GM18870 (cell line): Measurements from ENCODE around the gene MIP.
"Not testable (repeated sequence)": the region's sequence is repeated elsewhere in the genome, so short reads cannot be mapped to it uniquely, and the experiment has no call there.

Experiments
- ATAC-seq: cut with Tn5 transposase; IDR thresholded peaks from one replicate; pipeline ENCODE4 v1.9.1; 2021; ENCODE audit warnings: moderate library complexity; ENCODE audit not compliant: unreplicated experiment

Gene MIP

DNA sequence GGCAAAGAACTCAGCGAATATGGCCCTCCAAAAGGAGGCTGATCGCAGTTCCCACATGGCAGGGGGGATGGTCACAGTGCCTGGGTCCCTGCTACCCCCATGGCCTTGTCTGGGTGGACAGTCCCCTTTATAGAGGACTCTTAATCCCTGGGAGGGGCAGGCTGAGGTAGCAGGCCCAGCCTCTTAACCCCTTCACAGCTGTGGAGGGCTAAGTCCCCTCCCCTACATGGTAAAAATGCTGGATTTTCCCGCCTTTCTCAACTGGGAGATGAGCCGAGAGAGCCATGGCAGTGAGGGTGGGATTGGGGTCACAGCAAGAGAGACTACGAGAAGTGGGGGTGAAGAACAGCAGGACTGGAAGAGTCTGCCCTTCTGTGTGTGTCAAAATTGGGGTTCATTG is at the start of gene MIP:
MIP (minus strand) TSS at position 101 of the 400 bp plus-strand sequence; CDS start at position 57, 44 bp downstream.
- no peak for ATAC-seq

DNA sequence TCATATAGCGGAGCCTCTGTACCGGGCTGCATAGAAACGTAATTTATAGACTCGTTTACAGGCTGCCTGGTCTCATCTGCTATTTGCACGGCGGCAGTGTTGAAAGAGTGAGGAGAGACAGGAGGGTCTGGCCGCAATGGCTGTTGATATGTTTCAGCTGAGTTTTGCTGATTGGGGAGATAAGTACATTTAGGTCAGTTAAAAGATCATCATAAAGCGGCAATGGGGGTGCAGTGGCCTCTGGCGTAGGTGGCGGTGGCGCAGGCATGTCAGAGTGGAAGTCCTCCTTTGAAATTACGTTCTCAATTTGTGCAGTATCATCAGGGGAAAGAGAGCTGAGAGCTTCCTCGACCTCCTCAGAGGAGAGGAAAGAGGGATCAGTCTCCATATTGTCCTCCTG is 45.4 kb upstream of the MIP start:
- ATAC-seq = not testable (repeated sequence)

DNA sequence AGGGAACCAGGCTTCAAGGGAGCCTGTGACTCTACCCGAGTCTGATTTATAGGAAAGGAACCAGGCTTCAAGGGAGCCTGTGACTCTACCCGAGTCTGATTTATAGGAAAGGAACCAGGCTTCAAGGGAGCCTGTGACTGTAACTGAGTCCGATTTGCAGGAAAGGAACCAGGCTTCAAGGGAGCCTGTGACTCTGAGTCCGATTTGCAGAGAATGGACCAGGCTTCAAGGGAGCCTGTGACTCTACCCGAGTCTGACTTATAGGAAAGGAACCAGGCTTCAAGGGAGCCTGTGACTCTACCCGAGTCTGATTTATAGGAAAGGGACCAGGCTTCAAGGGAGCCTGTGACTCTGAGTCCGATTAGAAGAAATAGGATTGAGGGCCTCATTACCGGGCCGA is 45.0 kb upstream of the MIP start:
- not testable (repeated sequence) for ATAC-seq

DNA sequence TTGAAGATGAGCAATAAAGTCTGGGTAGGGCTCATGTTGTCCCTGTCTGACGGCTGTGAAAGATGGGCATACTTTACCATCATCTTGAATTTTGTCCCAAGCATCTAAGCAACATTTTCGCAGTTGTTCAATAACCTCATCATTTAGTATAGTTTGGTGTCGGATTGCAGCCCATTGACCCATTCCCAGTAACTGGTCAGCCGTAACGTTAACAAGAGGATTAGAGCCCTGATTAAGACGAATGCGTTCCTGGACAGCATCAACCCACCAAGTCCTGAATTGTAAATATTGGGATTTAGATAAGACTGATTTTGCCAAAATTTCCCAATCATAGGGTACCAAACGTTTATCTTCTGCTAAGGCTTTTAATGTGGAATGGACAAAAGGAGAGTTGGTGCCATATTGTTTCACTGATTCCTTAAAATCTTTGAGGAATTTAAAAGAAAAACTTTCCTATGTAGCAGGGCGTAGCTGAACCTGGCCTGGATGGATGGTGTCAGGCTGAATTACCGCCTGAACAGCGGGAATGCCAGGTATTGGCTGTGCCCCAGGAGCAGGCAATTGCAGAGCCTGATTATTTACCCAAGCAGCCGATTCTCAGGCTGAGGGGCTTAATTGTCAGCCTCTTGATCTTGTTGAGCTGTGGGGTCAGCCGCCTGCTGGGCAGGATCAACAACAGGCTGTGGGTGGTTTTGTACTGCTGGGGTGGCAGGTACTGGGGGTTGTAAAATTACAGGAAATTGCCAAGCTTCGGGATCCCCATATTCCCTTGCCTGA is 43.9 kb upstream of the MIP start:
- not testable (repeated sequence) for ATAC-seq

DNA sequence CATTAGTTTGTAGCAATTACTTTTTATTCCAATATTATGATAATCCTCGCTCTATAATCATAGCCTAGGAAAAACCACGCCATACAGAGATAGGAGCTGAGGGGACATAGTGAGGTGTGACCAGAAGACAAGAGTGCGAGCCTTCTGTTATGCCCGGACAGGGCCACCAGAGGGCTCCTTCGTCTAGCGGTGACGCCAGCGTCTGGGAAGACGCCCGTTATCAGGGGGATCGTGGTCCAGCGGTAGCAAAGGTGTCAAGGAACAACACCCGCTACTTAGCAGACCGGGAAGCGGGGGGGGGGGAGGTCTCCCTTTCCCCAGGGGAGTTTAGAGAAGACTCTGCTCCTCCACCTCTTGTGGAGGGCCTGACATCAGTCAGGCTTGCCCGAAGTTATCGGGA is 42.2 kb upstream of the MIP start:
- not testable (repeated sequence) for ATAC-seq

DNA sequence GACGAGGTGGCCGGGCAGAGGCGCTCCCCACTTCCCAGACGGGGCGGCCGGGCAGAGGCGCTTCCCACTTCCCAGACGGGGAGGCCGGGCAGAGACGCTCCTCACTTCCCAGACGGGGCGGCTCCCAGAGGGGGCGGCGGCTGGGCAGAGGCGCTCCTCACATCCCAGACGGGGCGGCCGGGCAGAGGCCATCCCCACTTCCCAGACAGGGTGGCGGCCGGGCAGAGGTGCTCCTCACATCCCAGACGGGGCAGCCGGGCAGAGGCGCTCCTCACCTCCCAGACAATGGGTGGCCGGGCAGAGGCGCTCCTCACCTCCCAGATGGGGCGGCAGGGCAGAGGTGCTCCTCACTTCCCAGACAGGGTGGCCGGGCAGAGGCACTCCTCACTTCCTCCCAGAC is 40.0 kb upstream of the MIP start:
- ATAC-seq = not testable (repeated sequence)

DNA sequence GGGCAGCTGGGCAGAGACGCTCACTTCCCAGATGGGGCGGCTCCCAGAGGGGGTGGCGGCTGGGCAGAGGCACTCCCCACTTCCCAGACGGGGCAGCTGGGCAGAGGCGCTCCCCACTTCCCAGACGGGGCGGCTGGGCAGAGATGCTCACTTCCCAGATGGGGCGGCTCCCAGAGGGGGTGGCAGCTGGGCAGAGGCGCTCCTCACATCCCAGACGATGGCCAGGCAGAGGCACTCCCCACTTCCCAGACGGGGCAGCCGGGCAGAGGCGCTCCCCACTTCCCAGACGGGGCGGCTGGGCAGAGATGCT is 39.6 kb upstream of the MIP start:
- not testable (repeated sequence) for ATAC-seq

DNA sequence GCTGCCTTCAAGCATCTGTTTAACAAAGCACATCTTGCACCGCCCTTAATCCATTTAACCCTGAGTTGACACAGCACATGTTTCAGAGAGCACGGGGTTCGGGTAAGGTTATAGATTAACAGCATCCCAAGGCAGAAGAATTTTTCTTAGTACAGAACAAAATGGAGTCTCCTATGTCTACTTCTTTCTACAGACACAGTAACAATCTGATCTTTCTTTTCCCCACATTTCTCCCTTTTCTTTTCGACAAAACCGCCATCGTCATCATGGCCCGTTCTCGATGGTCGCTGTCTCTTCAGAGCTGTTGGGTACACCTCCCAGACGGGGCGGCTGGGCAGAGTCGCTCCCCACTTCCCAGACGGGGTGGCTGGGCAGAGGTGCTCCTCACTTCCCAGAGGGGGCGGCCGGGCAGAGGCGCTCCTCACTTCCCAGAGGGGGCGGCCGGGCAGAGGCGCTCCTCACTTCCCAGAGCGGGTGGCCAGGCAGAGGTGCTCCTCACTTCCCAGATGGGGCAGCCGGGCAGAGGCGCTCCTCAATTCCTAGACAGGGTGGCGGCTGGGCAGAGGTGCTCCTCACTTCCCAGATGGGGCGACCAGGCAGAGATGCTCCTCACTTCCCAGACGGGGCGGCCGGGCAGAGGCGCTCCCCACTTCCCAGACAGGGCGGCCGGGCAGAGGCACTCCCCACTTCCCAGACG is 39.1 kb upstream of the MIP start:
- ATAC-seq = not testable (repeated sequence)

DNA sequence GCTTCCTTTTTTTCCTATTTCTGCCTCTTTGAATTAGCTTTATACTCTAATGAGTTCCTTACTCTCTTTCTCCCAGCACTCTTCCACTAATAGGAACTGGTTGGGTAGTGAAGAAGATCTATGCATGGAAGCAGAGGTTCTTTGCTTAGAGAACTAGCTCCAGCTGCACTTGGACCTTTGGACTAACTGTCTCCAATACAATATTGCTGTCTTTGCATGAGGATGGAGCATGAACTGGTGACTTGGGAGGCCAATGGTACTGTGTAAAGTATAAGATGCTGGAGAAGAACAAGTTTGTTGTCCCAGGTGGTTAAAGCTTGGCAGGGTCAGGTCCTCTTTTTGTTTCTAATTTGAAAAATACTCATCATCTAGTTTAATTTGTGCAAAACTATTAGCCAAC is 35.9 kb upstream of the MIP start:
- no peak for ATAC-seq

DNA sequence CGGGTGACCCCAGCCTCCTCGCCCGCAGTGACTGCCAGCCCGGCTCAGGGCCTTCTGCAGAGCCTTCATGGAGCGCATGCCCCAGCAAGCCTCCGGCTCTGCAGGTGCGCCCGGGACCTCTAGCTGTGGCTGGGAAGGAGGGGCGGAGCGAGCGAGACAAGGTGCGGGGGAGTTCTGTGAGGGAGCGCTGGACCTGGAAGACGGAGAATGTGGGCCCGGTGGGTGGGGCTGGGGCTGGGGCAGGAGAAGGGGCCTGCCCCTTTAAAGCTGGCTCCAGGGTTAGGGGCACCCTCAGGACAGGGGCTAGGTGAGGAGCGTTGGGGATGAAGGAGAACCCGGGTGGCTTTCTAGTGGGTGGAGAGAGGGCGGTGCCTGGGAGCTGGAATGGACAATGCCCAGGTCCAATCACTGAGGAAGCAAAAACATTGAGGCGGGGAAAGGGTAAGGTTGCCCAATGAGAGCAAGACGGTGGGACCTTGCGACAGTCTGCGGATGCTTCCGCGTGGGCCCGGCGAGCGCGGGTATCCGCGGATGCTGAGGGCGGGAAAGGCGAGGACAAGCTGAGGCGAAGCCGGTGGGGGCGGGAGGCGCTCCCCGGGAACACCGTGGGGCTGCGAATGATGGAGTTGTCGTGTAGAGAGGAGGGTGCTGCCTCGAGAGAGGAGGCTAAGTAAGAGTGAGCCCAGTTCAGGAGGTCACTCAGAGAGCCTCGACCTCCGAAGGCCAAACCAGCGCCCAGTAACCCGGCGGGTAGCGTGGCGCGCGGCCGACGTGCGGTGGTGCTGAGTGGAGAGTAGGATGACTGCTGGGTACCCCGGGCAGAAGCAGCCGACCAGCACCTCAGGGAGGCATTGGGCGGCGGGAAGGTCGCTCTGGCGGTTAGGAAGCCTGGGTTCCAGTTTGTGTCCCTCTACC is 33.8 kb upstream of the MIP start, which contains the start of gene GLS2:
GLS2 (minus strand) TSS at position 121 of the 915 bp plus-strand sequence; CDS start at position 78, 43 bp downstream.
- ATAC-seq = peak; percentile 81

DNA sequence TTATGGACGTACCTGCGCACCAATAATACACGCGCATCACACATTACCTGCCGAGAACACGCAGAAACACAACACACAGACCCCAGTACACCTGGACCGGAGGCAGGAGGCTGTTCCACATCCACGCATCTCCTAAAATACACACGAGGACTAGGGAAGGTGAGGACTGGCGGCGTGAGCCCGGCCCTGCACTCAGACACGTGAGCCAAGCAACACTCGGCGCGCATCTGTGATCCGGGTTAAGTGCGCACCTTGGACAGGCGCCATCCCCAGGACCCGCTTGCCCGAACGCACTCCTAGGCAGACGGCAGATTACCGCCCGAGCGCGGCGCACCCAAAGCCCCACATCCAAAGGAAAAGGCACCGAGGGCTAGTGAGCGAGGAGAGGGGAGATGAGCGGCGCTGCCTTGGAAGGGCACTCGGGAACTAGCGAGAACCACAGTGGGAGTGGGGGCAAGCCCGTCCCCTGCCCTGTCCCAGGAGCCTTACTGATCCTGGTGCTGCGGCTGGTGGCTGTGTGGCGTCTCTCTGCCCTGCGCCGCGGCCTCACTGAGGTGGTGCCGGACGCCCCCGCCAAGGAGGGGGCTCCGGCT is 33.1 kb upstream of the MIP start:
- ATAC-seq = no peak

DNA sequence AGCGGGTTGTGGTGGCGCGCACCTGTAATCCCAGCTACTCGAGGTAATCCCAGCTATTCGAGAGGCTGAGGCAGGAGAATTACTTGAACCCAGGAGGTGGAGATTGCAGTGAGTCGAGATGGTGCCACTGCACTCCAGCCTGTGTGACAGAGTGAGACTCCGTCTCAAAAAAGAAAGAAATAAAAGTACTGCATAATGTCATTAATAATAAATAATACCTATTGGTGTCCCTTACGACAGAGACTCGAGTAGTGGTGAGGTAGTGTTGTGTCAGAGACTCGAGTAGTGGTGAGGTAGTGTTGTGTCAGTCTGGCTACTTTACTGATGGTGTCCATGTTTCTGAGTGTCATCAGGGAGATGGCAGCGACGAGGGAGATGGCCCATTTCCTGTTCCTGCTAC is 32.2 kb upstream of the MIP start:
- no peak for ATAC-seq

DNA sequence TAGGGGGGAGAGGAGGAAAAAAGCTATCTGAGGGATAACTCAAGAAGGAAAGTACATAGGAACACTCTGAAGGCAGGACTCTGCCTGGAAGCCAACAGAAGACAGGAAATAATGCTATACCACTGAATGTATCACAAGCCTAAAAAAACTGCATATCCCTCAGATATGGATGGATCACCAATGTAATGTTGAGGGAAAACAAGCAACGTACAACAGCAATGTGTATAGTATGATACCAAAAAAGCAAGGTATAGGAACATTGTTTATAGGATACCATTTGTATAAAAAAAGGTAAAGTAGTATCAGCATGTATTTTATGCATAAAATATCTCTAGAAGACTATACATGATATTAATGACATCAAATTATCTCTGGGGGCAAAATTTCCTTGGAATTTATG is 30.1 kb upstream of the MIP start:
- no peak for ATAC-seq

DNA sequence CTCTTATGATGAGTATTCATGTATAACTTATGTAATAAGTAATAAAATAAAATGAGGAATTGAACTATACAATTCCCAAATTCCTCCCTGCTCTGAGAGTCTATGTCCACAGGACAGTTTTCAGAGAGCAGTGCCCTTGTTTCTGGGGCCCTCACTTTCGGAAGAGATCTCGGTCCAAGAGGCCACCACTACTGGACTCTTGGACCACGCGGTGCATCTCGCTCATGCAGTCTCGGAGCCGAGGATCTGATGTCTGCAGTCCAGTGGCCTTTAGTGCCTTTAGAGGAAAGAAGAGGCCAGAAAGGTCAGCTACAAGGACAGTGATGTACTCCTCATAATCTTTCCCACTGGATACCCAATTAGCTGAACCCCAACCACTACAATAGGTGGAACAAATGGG is 25.2 kb upstream of the MIP start:
- ATAC-seq = no peak

DNA sequence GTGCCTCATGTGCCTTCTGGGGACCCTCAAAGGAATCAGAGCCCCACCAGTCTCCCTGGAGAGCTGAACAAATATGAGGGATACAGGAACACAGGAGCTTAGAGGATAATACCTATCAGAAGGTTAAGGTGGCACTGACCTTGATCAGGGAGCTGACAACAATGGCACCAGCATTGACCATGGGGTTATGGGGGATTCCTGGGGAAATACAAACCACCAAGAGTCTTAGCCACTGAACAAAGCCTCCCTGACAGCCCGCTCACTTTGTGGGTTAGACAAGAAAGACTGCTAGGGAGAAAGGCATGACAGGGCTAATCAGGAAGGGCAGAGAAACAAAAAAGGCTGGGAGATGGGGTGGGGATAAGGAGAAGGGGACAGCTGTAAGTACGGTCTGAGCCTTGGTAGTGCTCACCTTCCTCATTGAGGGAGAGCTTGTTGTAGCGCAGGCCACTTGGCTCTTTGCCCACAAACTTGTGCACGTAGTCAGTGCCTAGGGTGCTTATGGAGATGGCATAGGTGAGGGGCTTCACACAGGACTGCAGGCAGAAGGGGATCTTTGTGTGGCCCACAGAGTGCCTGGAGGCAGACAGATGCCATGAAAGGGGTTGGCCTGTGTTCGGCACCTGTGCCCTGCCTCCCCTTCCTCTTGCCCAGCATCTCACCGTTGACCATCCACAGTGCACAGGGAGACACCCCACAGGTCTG is 23.2 kb upstream of the MIP start:
- ATAC-seq = no peak

DNA sequence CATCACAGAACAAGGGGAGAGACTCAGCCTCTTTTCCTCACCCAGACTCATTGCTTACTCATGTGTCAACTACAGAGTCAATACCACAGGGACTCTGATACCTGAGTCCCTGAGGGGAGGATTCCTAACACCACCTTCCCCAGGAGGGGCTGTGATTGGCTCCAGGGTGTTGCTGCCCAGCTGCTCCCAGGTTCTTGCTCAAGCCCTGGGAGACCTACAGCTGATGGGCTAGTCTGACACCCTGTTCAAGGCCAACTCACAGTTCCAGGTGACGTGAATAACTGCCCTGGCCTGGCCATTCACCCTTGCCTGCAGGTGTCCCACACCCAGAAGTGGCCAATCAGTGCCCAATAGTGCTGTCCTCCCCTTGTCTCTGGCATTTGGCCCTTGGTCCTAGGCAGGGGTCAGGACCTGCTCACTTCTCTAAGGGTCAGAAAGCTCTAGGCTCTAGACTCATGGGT is 22.5 kb upstream of the MIP start:
- ATAC-seq = no peak

DNA sequence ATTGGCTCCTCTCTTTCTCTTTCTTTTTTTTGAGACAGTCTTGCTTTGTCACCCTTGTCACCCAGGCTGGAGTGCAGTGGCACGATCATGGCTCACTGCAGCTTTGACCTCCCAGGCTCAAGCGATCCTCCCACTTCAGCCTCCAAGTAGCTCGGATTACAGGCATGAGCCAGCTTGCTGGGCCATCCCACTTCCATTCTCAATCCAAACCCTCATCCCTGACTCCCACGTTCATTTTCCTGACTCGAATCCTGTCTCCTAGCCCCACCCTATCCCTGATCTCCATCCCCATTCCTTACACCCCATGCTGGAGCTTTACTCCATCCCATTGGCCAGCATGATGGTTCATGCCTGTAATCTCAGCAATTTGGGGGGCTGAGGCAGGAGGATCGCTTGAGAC is 21.7 kb upstream of the MIP start:
- no peak for ATAC-seq

DNA sequence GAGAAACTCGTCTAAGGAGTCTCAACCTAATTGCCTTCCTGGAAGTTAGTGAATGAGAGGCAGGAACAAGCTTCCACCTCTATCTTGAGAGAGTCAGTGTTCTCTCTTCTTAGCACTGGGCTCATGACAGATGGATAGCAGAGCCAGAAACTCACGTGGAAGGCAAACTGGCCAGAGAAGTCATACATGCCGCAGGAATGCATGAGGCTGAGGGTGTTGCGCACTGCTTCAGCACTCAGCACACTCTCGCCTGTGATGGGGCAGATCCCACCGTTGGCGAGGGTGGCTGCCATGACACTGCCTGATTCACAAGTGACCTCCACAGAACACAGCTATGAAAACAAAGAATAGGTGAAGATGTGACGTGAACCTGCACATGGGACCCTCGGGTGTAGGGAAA is 19.9 kb upstream of the MIP start:
- ATAC-seq = no peak

DNA sequence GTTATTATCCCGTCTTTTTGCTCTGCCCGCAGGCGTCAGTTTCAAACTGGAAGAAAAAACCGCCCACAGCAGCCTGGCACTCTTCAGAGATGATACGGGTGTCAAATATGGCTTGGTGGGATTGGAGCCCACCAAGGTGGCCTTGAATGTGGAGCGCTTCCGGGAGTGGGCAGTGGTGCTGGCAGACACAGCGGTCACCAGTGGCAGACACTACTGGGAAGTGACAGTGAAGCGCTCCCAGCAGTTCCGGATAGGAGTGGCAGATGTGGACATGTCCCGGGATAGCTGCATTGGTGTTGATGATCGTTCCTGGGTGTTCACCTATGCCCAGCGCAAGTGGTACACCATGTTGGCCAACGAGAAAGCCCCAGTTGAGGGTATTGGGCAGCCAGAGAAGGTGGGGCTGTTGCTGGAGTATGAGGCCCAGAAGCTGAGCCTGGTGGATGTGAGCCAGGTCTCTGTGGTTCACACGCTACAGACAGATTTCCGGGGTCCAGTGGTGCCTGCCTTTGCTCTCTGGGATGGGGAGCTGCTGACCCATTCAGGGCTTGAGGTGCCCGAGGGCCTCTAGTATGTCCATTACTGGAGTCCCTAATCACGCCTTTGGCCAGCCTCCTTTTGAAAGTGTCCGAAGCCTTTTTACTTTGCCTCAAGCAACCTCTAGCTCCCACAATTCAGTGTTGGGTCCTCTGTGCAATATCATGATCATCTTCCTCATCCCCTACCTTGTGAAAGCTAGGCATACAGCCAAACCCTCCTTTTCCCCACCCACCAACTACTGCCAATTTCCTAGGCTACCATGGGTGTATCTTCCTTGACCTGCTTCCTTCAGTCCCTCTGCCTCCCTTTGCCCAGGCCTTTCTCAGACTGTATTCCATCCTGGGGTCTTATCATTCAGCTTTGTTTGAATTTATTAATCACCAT is 14.8 kb upstream of the MIP start:
- no peak for ATAC-seq
